HEK293T (cell line): ENCODE results near the gene TXNRD2.

ENCODE experiments used
- CTCF ChIA-PET: fragments of 350-600 bp; formaldehyde crosslinking; extraction: SDS; loops from one replicate; lab custom pipeline; 2021; ENCODE audit warnings: antibody characterized with exemption, inconsistent platforms; lab: Yijun Ruan, JAX
- POLR2A ChIA-PET: fragments of 350-600 bp; formaldehyde crosslinking; extraction: SDS; loops from one replicate; lab custom pipeline; 2020; ENCODE audit warnings: antibody characterized with exemption, inconsistent platforms; lab: Yijun Ruan, JAX
- DNase-seq: peaks from one replicate; pipeline ENCODE4 v3.0.0; 2012; ENCODE audit warnings: mixed read lengths; ENCODE audit errors: extremely low spot score
- ARNT ChIP-seq: fragments of 450-650 bp; IDR thresholded peaks from 2 replicates; pipeline ENCODE4 v1.6.1; 2017; ENCODE audit warnings: mild to moderate bottlenecking
- BHLHE40 ChIP-seq: fragments of 450-650 bp; IDR thresholded peaks from 2 replicates; pipeline ENCODE4 v1.6.1; 2016; ENCODE audit warnings: mild to moderate bottlenecking, moderate library complexity, borderline replicate concordance
- CTBP1 ChIP-seq: fragments of 450-650 bp; IDR thresholded peaks from 2 replicates; pipeline ENCODE4 v1.6.1; 2016; ENCODE audit warnings: borderline replicate concordance
- ELF4 ChIP-seq: fragments of 450-650 bp; IDR thresholded peaks from 2 replicates; pipeline ENCODE4 v1.6.1; 2017; ENCODE audit warnings: antibody characterized with exemption
- FOXA1 ChIP-seq: fragments of 450-650 bp; IDR thresholded peaks from 2 replicates; pipeline ENCODE4 v1.6.1; 2016; ENCODE audit warnings: mild to moderate bottlenecking
- FOXK2 ChIP-seq: fragments of 450-650 bp; IDR thresholded peaks from 2 replicates; pipeline ENCODE4 v1.6.1; 2016; ENCODE audit warnings: mild to moderate bottlenecking
- FOXM1 ChIP-seq: fragments of 450-650 bp; IDR thresholded peaks from 2 replicates; pipeline ENCODE4 v1.6.1; 2017; ENCODE audit warnings: mild to moderate bottlenecking, borderline replicate concordance
- HDGF ChIP-seq: fragments of 450-650 bp; IDR thresholded peaks from 2 replicates; pipeline ENCODE4 v1.6.1; 2017; ENCODE audit warnings: antibody characterized with exemption, borderline replicate concordance
- L3MBTL2 ChIP-seq: fragments of 450-650 bp; conservative IDR thresholded peaks from 2 replicates; pipeline ENCODE4 v1.6.1; 2016; ENCODE audit warnings: mild to moderate bottlenecking
- LEF1 ChIP-seq: fragments of 450-650 bp; IDR thresholded peaks from 2 replicates; pipeline ENCODE4 v1.6.1; 2017; ENCODE audit warnings: mild to moderate bottlenecking, borderline replicate concordance
- NFRKB ChIP-seq: fragments of 450-650 bp; IDR thresholded peaks from 2 replicates; pipeline ENCODE4 v1.6.1; 2016; ENCODE audit warnings: mild to moderate bottlenecking, moderate library complexity
- SP1 ChIP-seq: fragments of 450-650 bp; IDR thresholded peaks from 2 replicates; pipeline ENCODE4 v1.6.1; 2017
- SUZ12 ChIP-seq: fragments of 450-650 bp; IDR thresholded peaks from 2 replicates; pipeline ENCODE4 v1.6.1; 2016; ENCODE audit warnings: mild to moderate bottlenecking
- TARDBP ChIP-seq: fragments of 450-650 bp; IDR thresholded peaks from 2 replicates; pipeline ENCODE4 v1.6.1; 2016
- ZNF384 ChIP-seq: fragments of 450-650 bp; IDR thresholded peaks from 2 replicates; pipeline ENCODE4 v1.6.1; 2016
- TF ChIP-seq, protein P1 (sequence below): fragments of 450-650 bp; IDR thresholded peaks from 2 replicates; pipeline ENCODE4 v1.6.1; 2016

Gene TXNRD2

DNA sequence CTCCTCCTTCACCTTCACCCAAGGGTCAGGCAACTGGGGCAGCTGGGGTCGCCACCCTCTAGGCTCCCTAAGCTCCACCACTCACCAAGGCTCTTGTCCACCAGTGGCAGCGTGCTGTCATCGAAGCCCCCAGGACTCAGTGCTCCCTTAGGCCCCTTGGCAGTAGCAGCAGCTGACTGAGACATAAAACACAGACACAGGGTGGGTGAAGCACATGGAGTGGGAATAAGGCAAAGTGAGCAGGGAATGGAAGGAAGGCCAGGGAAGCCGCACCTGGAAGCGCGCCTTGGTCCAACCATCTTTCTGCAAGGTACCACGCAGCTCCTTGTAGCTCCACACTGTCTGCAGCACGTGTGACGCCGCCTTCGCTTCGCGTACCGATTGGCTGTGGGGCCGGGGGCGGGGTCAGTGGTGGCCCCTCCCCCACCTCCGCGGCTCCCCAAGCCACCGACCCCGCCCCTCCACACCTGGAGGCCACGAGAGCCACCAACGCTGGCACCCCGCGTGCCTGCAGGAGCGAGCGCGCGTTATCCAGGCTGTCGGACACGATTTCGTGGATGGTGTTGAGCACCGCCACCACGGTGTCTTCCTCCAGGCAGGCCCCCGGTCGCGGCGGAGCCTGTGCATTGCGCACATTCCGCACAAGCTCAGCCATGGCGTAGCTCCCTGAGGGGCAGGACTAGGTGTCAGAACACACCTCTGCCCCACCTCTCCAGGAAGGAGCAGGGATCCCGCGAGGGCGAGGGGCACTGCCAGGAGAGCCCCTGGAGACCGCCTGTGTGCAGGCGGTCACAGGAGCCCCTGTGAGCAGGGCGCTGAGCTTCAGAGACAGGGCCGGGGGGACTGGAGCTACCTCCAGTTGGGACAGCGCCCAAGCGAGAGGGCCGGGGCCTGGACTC lies 31.3 kb upstream of the TXNRD2 start:
- ChIA-PET POLR2A (interaction anchor here (3.6 kb wide), 1 partner anchor 41 kb away, joined by 18 read pairs; no protein-coding TSS in a partner anchor), CTCF (interaction anchor here (3.2 kb wide), 1 partner anchor 41 kb away, joined by 17 read pairs; no protein-coding TSS in a partner anchor)
- DNase-seq = no peak
- no peak for TF ChIP-seq BHLHE40
- TF ChIP-seq FOXA1 = no peak
- no peak for TF ChIP-seq SUZ12
- TF ChIP-seq HDGF = no peak
- TF ChIP-seq CTBP1 = no peak
- TF ChIP-seq SP1 = no peak

DNA sequence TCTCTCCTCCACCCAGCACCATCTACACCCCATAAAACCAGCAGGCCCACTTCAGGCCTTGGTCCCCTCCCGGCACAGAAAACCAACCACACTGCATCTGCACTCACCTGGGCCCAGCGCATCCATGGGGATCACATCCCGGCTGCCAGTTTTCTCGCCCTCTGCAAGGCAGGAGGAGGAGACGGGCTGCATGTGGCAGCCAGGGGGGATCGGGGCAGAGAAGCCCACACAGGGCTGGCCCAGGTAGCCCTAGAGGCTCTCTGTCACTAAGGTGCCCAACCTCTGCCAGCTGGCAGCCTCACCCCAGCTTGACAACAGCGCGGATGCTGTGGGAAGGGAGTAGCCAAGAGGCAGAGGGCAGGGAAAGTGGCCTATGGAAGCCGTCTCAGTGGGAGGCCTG lies 30.6 kb upstream of the TXNRD2 start:
- TF ChIP-seq BHLHE40 (no peak), CTBP1 (no peak)
- ChIA-PET CTCF (interaction anchor here (2.7 to 3.2 kb wide), 2 partner anchors 42 kb away, joined by 17 to 35 read pairs; no protein-coding TSS in a partner anchor), POLR2A (interaction anchor here (1.5 to 3.6 kb wide), 2 partner anchors 39 to 42 kb away, joined by 6 to 18 read pairs; no protein-coding TSS in a partner anchor)
- no peak for DNase-seq

DNA sequence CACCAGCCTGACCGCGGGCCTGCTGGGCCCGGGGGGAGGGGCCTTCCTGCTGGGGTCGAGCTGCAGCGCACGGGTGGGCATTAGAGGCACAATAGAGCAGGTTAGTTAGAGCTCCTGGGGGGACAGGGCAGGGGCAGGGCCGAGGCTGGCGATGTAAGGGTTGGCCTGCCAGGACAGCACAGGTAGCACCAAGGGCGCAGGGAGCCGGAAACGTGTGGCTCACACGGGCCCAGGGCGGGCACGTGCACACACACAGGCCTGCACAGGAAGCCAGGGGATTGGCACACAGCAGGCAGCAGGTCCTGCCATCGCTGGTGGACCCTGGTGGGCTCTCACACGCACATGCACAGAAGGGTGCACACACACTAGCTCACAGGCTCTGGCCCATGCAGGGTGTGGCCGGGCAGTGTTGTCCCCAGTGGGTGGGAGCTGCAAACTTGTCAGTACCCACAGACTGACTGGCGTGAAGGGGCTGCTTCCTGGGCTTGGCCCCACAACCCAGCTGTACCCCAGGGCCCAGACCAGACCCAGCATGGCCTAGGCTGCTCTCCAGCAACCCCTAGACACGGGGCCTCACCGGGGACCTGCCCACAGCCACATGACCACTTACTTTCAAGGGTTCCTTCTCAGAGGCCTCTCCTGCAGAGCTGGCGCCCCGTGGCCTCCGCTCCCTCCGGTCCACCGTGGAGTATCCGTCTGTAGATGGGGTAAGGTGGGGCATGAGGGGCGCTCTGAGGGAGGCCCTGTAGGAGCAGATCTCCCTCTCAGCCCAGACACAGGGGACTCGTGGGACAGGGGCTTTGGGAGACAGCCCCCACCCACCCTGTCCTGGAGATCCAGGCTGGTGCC lies 29.9 kb upstream of the TXNRD2 start:
- CTCF ChIA-PET = interaction anchor here (2.7 kb wide), 1 partner anchor 43 kb away, joined by 35 read pairs; no protein-coding TSS in a partner anchor
- POLR2A ChIA-PET = interaction anchor here (1.5 to 3.6 kb wide), 3 partner anchors 15 to 43 kb away, joined by 3 to 18 read pairs (median 6); no protein-coding TSS in a partner anchor
- no peak for DNase-seq
- TF ChIP-seq, protein P1, sequence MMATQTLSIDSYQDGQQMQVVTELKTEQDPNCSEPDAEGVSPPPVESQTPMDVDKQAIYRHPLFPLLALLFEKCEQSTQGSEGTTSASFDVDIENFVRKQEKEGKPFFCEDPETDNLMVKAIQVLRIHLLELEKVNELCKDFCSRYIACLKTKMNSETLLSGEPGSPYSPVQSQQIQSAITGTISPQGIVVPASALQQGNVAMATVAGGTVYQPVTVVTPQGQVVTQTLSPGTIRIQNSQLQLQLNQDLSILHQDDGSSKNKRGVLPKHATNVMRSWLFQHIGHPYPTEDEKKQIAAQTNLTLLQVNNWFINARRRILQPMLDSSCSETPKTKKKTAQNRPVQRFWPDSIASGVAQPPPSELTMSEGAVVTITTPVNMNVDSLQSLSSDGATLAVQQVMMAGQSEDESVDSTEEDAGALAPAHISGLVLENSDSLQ = no peak
- TF ChIP-seq FOXA1 = no peak
- no peak for TF ChIP-seq SUZ12
- no peak for TF ChIP-seq ELF4
- TF ChIP-seq L3MBTL2 = no peak
- TF ChIP-seq FOXK2 = no peak
- no peak for TF ChIP-seq LEF1
- TF ChIP-seq ZNF384 = no peak

DNA sequence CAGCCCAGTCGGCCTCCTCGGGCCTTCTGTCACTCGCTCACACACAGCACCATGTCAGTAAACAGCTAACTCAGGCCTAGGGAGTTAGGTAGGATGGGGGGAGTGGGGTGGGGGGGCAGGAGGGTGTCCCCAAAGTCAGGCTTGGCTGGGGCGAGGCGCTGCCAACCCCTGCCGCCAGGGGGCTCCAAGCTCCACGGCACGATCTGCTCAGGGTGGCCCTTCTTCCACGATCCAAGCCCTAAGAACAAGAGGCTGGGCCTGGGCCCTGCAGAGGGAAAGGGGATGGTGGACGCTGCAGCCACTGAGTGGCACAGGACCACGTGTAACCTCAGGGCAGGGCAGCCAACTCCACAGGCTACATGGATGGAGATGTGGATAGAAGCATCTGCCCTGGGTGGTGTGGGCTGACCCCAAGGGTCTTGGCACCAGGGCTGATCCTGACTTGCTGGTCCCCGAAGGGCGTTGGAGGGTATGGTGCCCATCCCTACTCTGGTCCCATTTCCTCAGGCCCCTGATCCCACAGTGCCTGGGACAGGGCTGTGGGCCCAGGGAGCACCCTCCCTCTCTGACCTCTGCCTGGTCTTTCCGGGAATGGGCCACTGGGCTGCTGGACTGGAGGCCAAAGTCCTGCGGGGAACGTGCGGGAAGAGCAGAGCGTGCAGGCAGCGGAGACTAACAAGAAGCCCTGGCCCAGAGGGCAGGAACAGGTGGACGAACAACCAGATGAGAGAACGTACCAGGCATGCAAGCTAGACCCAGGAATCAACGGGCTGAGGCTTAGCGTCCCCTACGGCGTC lies 29.1 kb upstream of the TXNRD2 start:
- ChIA-PET POLR2A (interaction anchor here (1.5 to 3.6 kb wide), 3 partner anchors 16 to 44 kb away, joined by 3 to 18 read pairs (median 6); no protein-coding TSS in a partner anchor), CTCF (interaction anchor here (1.0 to 2.7 kb wide), 3 partner anchors 43 to 240 kb away, joined by 3 to 35 read pairs (median 7); no protein-coding TSS in a partner anchor)
- DNase-seq = peak; percentile 84
- TF ChIP-seq SUZ12 (no peak), ZNF384 (no peak), FOXM1 (no peak), CTBP1 (no peak), FOXA1 (no peak), ELF4 (no peak), NFRKB (no peak), BHLHE40 (no peak), FOXK2 (no peak), ARNT (no peak), SP1 (no peak), HDGF (no peak), TARDBP (no peak), LEF1 (no peak), L3MBTL2 (no peak)
- TF ChIP-seq, protein P1 = no peak

DNA sequence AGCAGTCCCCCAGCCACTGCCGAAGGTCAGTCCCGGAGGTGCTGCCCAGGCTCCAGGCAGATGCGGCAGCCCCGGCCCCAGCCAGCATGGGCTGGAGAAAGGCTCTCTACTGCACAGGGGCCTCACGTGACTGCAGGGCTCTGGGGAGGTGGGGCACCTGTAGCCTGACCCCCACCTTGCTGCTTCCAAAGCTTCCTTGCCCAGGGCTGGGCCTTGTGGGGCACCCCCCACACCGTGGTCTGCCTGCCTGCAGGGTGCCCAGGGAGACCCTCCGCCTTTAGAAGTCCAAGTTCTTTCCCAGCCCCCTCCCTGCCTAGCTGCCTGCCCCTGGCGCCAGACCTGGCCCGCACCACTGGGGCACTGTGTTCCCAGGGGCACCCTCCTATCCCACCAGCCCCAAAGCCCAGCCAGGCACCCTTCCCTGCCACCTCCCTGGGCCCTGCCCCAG lies 28.4 kb upstream of the TXNRD2 start:
- DNase-seq = no peak
- ChIA-PET POLR2A (interaction anchor here (3.6 kb wide), 1 partner anchor 44 kb away, joined by 18 read pairs; no protein-coding TSS in a partner anchor), CTCF (interaction anchor here (0.7 to 2.7 kb wide), 4 partner anchors 39 to 239 kb away, joined by 3 to 35 read pairs (median 5); no protein-coding TSS in a partner anchor)
- TF ChIP-seq CTBP1 (no peak), TARDBP (no peak), L3MBTL2 (no peak), ZNF384 (no peak), ELF4 (no peak), ARNT (no peak), SP1 (no peak), FOXA1 (no peak), FOXM1 (no peak), FOXK2 (no peak), SUZ12 (no peak), NFRKB (no peak), LEF1 (no peak), HDGF (no peak), BHLHE40 (no peak)
- TF ChIP-seq, protein P1 = no peak
